HCT116 (cell line): ENCODE measurements around the gene MEOX1.

Source experiments
- SIN3A ChIP-seq: IDR thresholded peaks from 2 replicates; pipeline ENCODE4 v1.6.1; 2012; ENCODE audit warnings: low read depth
- TF ChIP-seq, protein P1 (sequence below), 3 experiments: fragments of 200-600 bp in 1 of 3; sonication (generic) in 1 of 3; IDR thresholded peaks in 2 of 3; conservative IDR thresholded peaks in 1 of 3; 2 replicates each; pipeline ENCODE4 v1.5.1; 2012 to 2017; ENCODE audit warnings: low read depth in 2 of 3, low read length in 2 of 3, antibody characterized with exemption in 1 of 3, borderline replicate concordance in 1 of 3, control low read depth in 1 of 3, mild to moderate bottlenecking in 1 of 3, mixed read lengths in 1 of 3, mixed run types in 1 of 3, moderate library complexity in 1 of 3; ENCODE audit not compliant: insufficient read depth in 1 of 3

DNA sequence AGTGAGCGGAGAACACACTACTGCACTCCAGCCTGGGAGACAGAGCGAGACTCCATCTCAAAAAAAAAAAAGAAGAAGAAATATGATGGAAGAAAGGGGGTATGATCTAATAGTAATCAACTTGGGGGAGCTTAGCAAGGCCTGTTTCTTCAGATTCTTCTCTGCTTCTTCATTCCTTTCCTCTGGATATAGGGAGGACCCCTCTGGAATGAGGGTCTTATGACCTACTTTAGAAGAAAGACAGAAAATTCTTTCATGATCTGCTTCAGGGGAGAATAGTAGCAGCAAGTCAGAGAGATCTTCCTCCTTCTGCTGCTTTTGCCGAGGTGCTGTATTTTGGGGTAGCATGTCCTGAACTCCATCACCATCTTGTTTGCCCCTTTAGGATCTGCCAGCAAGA, 70.7 kb downstream of the MEOX1 start:
- TF ChIP-seq, protein P1, sequence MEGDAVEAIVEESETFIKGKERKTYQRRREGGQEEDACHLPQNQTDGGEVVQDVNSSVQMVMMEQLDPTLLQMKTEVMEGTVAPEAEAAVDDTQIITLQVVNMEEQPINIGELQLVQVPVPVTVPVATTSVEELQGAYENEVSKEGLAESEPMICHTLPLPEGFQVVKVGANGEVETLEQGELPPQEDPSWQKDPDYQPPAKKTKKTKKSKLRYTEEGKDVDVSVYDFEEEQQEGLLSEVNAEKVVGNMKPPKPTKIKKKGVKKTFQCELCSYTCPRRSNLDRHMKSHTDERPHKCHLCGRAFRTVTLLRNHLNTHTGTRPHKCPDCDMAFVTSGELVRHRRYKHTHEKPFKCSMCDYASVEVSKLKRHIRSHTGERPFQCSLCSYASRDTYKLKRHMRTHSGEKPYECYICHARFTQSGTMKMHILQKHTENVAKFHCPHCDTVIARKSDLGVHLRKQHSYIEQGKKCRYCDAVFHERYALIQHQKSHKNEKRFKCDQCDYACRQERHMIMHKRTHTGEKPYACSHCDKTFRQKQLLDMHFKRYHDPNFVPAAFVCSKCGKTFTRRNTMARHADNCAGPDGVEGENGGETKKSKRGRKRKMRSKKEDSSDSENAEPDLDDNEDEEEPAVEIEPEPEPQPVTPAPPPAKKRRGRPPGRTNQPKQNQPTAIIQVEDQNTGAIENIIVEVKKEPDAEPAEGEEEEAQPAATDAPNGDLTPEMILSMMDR (IDR thresholded peaks at IDR 0.05 in 2 of 3, conservative IDR thresholded peaks at IDR 0.05 in 1 of 3; ENCODE audit: borderline replicate concordance in 1 of 3, insufficient read depth in 1 of 3, low read depth in 2 of 3, low read length in 2 of 3) = no peak
- TF ChIP-seq SIN3A = no peak
